ENCODE results near the gene ADH5. TPM values are rescaled to one million over a fixed set of nuclear protein-coding genes. Genes with fewer than 3 reads are reported as not detected.
"Not testable (repeated sequence)": the region's sequence is repeated elsewhere in the genome, so short reads cannot be mapped to it uniquely, and the experiment has no call there.

ADH5 gene
- total RNA-seq, 1 donor from 2014 or later: 155 TPM

DNA sequence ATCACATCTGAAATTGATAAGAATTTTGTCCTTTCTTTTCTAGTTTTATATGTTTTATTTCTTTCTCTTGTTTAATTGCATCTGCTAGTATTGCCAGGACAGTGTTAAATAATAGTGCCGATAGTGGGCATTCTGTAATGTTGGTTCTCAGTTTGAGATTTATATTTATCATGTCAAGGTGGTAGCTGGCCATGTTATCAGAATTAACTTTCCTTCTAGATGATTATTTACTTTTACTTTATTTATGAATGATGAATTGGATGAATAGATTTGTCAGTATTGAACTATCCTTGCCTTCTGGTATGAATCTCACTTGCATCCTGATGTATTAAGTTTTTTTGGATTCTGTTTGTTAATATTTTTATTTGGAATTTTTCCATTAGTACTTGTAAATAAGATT, 50.4 kb downstream of the ADH5 start:
- ATAC-seq (no peak), DNase-seq (ENCODE audit: low spot score) (no peak)

DNA sequence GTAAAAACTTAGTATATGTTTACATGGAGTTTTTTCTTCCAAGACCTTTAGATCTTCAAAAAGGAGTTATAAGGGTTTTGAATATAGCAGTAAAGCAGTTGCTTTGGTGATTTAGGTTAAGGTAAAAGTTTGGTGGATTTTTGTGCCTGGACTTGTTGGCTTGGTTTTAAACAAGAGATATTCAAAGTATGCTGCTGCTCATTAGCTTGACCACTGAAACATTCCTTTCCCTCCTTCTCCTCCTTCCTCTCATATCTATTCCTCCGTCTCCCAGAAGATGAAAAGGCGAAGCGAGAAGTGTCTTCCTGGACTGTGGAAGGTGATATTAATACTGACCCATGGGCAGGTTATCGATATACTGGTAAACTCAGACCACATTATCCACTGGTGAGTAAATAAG, 54.6 kb downstream of the ADH5 start:
- no peak for ATAC-seq

DNA sequence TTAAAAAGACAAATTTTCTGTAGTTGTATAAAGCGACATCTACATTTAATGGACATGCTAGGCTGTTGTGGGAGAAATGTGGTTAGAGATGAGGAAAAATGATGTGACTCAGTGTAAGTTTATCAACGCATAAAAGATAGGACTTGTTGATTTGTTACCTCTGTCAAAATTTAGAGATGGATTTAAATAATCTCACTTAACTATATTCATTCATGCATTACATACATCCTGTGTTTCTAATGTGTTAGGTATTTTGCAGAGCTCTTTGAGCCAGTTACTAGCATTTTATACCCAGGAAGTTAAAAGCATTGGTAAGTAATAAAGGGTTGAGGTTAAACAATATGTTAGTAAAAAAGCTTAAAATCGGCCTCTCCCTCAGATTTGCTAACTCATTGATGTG, 58.7 kb downstream of the ADH5 start:
- no peak for ATAC-seq
- no peak for DNase-seq (ENCODE audit: low spot score)

More for the DNA sequence above, 54.6 kb downstream of the ADH5 start:
- DNase-seq (ENCODE audit: low spot score): no peak

DNA sequence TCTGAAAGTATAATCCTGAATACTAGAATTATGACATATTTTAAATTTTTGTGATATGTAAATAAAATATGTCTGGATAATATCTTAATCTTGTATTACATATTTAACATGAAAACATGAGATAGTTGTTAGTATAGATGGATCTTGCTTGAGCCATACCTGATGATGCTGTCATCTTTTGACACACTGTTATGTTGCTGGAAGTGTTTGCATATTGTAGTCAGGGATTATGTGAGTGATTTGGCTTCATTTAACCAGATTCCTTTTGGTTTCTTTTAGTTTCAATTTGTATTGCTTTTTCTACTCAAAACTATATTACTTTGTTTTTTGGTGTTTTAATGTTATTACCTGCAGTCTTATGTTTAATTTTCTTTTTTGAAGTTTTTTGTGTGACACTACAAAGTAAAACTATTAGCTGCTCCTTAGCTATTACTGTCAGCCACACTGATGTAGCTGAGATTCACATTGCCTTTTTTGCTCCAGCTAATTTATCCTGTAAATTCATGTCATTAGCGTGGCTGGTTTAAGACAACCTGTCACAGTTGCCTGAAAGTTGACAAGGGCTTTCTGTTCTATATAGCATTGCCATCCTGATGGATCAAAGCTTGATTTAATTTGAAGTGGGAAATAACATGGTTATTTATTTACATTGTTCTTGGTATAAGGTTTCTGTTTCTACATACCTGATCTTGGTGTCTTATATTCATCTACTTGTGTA, 59.4 kb downstream of the ADH5 start:
- DNase-seq (ENCODE audit: low spot score) (no peak), ATAC-seq (no peak)

DNA sequence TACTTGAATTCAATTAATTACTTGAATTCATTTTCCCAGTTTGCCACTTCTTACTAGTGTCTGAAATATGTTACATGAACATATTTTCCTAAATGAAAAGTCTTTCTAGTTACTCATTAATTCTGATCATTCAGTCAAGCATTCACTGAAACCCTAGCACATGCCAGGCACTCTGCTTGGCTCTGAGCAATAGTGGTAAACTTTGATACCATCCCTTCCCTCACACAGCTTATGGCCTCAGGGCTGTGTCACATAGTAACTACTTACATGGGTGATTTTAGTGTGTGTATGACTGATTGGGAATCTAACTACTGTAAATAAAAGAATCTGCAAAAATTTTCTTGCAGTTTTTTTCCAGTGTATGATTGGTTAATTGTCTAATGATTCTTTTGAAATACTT, 60.4 kb downstream of the ADH5 start:
- DNase-seq (ENCODE audit: low spot score) (no peak), ATAC-seq (peak; percentile 94)

DNA sequence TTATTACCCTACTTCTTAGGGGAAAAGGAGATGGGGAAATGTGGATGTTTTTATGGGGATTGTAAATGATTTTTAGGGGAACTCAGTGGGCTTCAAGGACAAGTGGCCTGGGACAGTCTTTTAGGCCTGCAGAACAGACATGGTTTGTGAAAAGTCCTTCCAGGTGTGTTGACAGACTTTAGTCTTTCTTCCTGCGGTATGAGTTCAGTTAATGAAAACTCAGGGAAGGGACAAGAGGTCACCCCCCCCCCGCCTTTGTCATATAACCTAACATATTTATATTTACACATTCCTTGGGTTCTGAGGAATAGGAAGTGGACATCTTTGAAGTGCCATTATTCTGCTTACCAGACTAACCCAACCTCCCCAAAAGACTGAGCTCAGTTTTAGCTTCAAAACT, 61.3 kb downstream of the ADH5 start:
- ATAC-seq: no peak
- no peak for DNase-seq (ENCODE audit: low spot score)

DNA sequence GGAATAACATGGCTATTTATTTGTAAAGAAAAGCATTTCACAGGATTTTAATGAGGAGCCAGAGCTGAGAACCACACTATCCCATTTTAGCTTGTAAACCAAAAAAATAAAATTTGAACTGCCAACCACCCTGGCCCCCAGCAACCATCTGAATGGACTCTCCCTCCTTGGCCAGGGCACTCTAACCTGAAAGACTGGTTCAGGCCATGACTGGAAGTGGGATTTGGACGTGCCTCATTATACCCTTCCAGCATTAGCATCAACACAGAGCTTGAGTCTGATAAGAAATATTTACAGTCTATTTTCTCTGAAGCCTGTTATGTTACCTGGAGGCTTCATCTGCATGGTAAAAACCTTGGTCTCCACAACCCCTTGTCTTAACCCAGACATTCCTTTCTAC, 63.1 kb downstream of the ADH5 start:
- no peak for DNase-seq (ENCODE audit: low spot score)
- ATAC-seq: no peak

DNA sequence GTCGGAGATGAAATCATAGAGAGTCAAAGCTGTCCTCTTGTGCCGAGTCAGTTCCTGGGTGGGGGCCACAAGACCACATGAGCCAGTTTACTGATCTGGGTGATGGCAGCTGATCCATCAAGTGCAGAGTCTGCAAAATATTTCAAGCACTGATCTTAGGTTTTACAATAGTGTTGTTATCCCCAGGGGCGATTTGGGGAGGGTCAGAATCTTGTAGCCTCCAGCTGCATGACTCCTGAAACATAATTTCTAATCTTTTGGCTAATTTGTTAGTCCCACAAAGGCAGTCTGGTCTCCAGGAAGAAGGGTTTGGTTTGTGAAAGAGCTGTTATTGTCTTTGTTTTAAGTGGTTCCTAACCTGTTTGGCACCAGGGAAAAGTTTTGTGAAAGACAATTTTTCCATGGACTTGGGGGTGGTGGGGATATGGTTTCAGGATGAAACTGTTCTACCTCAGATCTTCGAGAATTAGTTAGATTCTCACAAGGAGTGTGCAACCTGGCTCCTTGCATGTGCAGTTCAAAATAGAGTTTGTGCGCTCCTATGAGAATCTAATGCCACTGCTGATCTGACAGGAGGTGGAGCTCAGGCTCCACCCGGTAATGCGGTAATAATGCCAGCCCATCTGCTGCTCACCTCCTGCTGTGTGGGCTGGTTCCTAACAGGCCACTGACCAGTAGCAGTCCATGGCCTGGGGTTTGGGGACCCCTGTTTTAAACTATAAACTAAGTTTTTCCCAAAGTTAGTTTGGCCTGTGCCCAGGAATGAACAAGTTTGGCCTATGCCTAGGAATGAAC, 63.9 kb downstream of the ADH5 start:
- peak; percentile 53 for ATAC-seq
- no peak for DNase-seq (ENCODE audit: low spot score)

DNA sequence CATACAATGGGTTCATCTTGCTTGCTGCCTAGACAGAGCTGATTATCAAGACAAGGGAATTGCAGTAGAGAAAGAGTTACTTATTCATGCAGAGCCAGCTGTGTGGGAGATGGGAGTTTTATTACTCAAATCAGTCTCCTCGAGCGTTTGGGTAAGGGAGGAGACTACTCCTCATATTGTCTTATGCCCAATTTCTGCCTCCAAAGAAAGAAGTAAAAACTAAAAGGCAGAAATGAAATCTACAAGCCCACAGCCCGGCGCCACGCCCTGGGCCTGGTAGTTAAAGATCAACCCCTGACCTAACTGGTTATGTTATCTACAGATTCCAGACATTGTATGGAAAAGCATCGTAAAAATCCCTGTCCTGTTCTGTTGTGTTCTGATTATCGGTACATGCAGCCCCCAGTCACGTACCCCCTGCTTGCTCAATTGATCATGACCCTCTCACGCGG, 64.8 kb downstream of the ADH5 start:
- ATAC-seq; DNase-seq (ENCODE audit: low spot score): not testable (repeated sequence)

DNA sequence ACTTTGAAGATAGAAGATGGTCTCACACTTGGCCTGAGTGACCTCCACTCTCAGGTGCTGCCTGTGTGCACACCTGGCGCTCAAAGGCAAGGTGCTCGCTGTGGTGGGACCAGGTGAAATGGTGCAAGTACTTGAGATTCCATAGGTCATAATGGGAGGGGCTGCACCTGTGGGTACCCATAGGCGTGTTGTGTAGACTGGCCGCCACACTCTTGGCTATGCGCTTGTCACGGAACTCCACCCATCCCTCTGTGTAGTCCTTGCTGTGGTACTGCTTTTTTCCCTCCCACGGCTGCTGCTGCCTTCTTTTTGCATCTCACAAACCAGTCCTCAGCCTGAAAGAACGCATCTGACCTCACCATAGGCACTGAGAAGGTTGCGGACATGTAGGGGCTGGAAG, 66.0 kb downstream of the ADH5 start:
- ATAC-seq: no peak
- DNase-seq (ENCODE audit: low spot score): no peak

DNA sequence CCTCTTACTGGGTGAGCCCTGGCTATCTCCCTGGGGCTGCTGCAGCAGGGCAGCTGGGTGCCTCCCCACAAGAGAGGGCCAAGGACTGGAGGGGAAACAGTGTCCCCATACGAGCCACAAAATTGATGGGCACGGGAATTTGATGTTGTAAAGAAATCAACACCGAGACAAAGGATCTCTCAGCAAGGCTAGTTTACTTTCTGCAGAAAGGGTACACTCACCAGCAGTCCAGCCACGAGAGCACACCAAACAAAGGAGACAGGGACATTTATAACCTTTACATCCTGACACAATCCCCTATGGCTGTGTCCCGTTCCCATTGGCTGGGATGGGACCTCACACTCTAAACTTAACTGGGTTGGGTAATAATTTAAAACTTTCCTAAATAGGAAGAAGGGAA, 67.2 kb downstream of the ADH5 start:
- DNase-seq (ENCODE audit: low spot score): no peak

More for the DNA sequence above, 67.2 kb downstream of the ADH5 start:
- no peak for ATAC-seq

Other genes with a start within 250 kb of the ADH5 start
- 29.5 TPM for gene EIF4E, start 159.7 kb downstream of the ADH5 start, total RNA-seq
- 14.6 TPM for gene METAP1, start 93.1 kb downstream of the ADH5 start, total RNA-seq
- gene ADH4, start 55.5 kb upstream of the ADH5 start, total RNA-seq: 689 TPM
- gene ADH6, start 130.5 kb upstream of the ADH5 start, total RNA-seq: 144 TPM
- 355 TPM for gene ADH1A, start 202.2 kb upstream of the ADH5 start, total RNA-seq
- 4,370 TPM for gene ADH1B, start 232.6 kb upstream of the ADH5 start, total RNA-seq

Data from left lobe of liver (tissue), 2 donors.